Neuronal stem cell (in vitro differentiated cells): Measurements from ENCODE around the gene MYO10.

Experiments
- DNase-seq: peaks from one replicate; pipeline ENCODE4 v3.0.0-alpha.2; 2013; ENCODE audit warnings: low spot score
- H2AFZ ChIP-seq: one replicate; pipeline ENCODE4 v1.6.1; 2013; ENCODE audit warnings: mild to moderate bottlenecking, low read length, inconsistent platforms
- H2AK5ac ChIP-seq: 2 replicates; pipeline ENCODE4 v1.6.1; 2013; ENCODE audit warnings: low read depth, mild to moderate bottlenecking, inconsistent platforms, low read length, moderate library complexity, mixed read lengths
- H2BK120ac ChIP-seq: 2 replicates; pipeline ENCODE4 v1.6.1; 2013; ENCODE audit warnings: low read depth, mild to moderate bottlenecking, inconsistent platforms, low read length, moderate library complexity, mixed read lengths
- H2BK12ac ChIP-seq: one replicate; pipeline ENCODE4 v1.6.1; 2013; ENCODE audit warnings: low read length, inconsistent platforms
- H2BK15ac ChIP-seq: 2 replicates; pipeline ENCODE4 v1.6.1; 2013; ENCODE audit warnings: mild to moderate bottlenecking, low read length, inconsistent platforms, mixed read lengths
- H2BK5ac ChIP-seq: one replicate; pipeline ENCODE4 v1.6.1; 2013; ENCODE audit warnings: inconsistent platforms, mild to moderate bottlenecking, low read length, moderate library complexity
- H3K14ac ChIP-seq: one replicate; pipeline ENCODE4 v1.6.1; 2013; ENCODE audit warnings: low read length, inconsistent platforms
- H3K18ac ChIP-seq: 2 replicates; pipeline ENCODE4 v1.6.1; 2013; ENCODE audit warnings: low read length, inconsistent platforms
- H3K23ac ChIP-seq: 2 replicates; pipeline ENCODE4 v1.6.1; 2013; ENCODE audit warnings: low read depth, mild to moderate bottlenecking, mixed read lengths, low read length, inconsistent platforms; ENCODE audit not compliant: poor library complexity
- H3K27ac ChIP-seq: replicated peaks from 3 replicates; pipeline ENCODE4 v1.5.1; 2013; ENCODE audit warnings: low read length, inconsistent platforms
- H3K27me3 ChIP-seq, 3 experiments: 2 replicates each; pipeline ENCODE4 v1.6.1; 2013; ENCODE audit warnings: low read length in 3 of 3, mild to moderate bottlenecking in 2 of 3, inconsistent platforms in 1 of 3, low read depth in 1 of 3, mixed read lengths in 1 of 3, moderate library complexity in 1 of 3; ENCODE audit not compliant: control insufficient read depth in 3 of 3, insufficient read depth in 3 of 3
- H3K36me3 ChIP-seq, 2 donors: replicated peaks in 1 of 2; 2 replicates each; pipeline ENCODE4 v1.6.1; 2013; ENCODE audit warnings: low read length in 2 of 2; ENCODE audit not compliant: control insufficient read depth in 2 of 2, insufficient read depth in 2 of 2
- H3K4ac ChIP-seq: 2 replicates; pipeline ENCODE4 v1.6.1; 2013; ENCODE audit warnings: inconsistent platforms, mild to moderate bottlenecking, low read length, moderate library complexity
- H3K4me1 ChIP-seq, 2 donors: 1 replicate in 1 of 2; 2 replicates in 1 of 2; pipeline ENCODE4 v1.6.1; 2013; ENCODE audit warnings: low read length in 2 of 2, low read depth in 1 of 2; ENCODE audit not compliant: control insufficient read depth in 2 of 2, insufficient read depth in 1 of 2
- H3K4me2 ChIP-seq: one replicate; pipeline ENCODE4 v1.6.1; 2013; ENCODE audit warnings: mild to moderate bottlenecking, low read length, inconsistent platforms; ENCODE audit not compliant: insufficient read depth, poor library complexity, severe bottlenecking
- H3K4me3 ChIP-seq, 2 donors: 2 replicates each; pipeline ENCODE4 v1.5.1; 2013; ENCODE audit warnings: low read length in 2 of 2, mild to moderate bottlenecking in 2 of 2, inconsistent platforms in 1 of 2, moderate library complexity in 1 of 2
- H3K79me1 ChIP-seq: one replicate; pipeline ENCODE4 v1.6.1; 2013; ENCODE audit warnings: low read depth, mild to moderate bottlenecking, inconsistent platforms, low read length, moderate library complexity
- H3K9ac ChIP-seq: one replicate; pipeline ENCODE4 v1.6.1; 2013; ENCODE audit warnings: mild to moderate bottlenecking, low read depth, low read length, inconsistent platforms; ENCODE audit not compliant: poor library complexity
- H3K9me3 ChIP-seq, 2 donors: replicated peaks in 1 of 2; 2 replicates each; pipeline versions ENCODE3 to v1.6.1; 2013; ENCODE audit warnings: low read length in 2 of 2, mild to moderate bottlenecking in 2 of 2, inconsistent platforms in 1 of 2, low read depth in 1 of 2, mixed read lengths in 1 of 2, moderate library complexity in 1 of 2; ENCODE audit not compliant: control insufficient read depth in 2 of 2, insufficient read depth in 1 of 2
- H4K8ac ChIP-seq: one replicate; pipeline ENCODE4 v1.6.1; 2013; ENCODE audit warnings: low read depth, mild to moderate bottlenecking, inconsistent platforms, low read length, moderate library complexity
- H4K91ac ChIP-seq: one replicate; pipeline ENCODE4 v1.6.1; 2013; ENCODE audit warnings: low read length, low read depth, mild to moderate bottlenecking, inconsistent platforms; ENCODE audit not compliant: poor library complexity
- WGBS, 2 donors: extraction: QIAGEN DNeasy Blood & Tissue Kit; methylation state at CpG; one replicate each; pipeline ENCODE4 v1.1.7; 2013; ENCODE audit warnings: missing lambda C conversion rate in 2 of 2, mixed read lengths in 1 of 2; ENCODE audit not compliant: insufficient read length in 2 of 2, insufficient replicate concordance in 1 of 2; ENCODE audit errors: extremely low coverage in 2 of 2; 5-methylcytosine and 5-hydroxymethylcytosine counted together

The MYO10 gene

DNA sequence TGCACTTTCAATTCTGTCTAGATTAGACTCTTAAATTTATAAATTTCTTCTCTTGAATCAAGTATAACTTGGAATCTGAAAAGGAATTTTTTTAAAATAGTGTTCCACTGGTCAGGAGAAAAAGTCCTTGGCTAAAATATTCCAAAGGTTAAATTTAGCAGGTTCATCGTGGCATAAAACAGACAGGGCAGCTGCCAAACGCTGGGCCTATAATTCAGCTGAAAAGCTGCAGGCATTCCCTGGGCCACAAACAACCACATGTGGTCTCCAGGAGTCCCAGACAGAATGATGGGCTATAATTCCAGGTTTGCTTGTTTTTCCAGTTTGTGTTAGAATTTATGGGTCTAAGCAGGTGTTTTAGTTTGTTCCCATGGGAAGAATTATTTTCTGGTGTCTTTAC is 248.2 kb downstream of the MYO10 start:
- Histone ChIP-seq H3K23ac (no peak overlapping the region), H3K9me3 (peaks cover 0 to 1% of the 10 kb centered on the region in 2 donors), H3K4ac (no peak overlapping the region), H2BK120ac (no peak overlapping the region), H2BK15ac (no peak overlapping the region), H3K27ac (no peak overlapping the region), H3K4me1 (no peaks in the 10 kb centered on the region), H2BK12ac (no peak overlapping the region), H3K36me3 (peaks cover 45 to 95% of the 10 kb centered on the region in 2 donors), H2BK5ac (no peak overlapping the region), H4K91ac (no peak overlapping the region), H3K27me3 (no peaks in the 10 kb centered on the region), H3K18ac (no peak overlapping the region), H3K9ac (no peak overlapping the region), H3K4me2 (no peak overlapping the region), H3K14ac (no peak overlapping the region), H2AK5ac (no peak overlapping the region), H2AFZ (no peak overlapping the region), H3K4me3 (no peak overlapping the region), H4K8ac (no peak overlapping the region), H3K79me1 (peaks cover 4% of the 10 kb centered on the region)
- no CpG with 5 or more reads among the region's 2 CpGs for WGBS, 2 donors
- no peak for DNase-seq

DNA sequence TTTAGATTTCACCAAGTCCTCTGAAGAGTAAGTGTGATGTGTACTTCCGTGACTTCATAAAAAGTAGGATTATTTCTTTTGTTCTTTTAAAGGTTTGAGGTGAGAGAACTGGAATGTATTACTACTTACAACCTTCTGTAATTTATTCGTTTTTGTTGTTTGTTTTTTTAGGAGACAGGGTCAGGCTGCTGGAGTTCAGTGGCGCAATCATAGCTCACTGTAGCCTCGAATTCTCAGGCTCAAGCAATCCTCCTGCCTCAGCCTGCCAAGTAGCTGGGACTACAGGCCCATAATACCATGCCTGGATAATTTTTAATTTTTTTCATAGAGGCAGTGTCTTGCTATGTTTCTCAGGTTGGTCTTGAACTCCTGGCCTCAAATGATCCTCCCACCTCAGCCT is 251.0 kb downstream of the MYO10 start:
- H3K18ac ChIP-seq, result no peak overlapping the region
- H2BK120ac ChIP-seq, result no peak overlapping the region
- no peaks in the 10 kb centered on the region for H3K27me3 ChIP-seq
- no peaks in the 10 kb centered on the region for H3K4me1 ChIP-seq
- H2AK5ac ChIP-seq, result no peak overlapping the region
- H3K14ac ChIP-seq, result no peak overlapping the region
- peaks cover 64 to 100% of the 10 kb centered on the region in 2 donors for H3K36me3 ChIP-seq
- H2BK5ac ChIP-seq, result no peak overlapping the region
- H3K4me3 ChIP-seq, result no peak overlapping the region
- no peak overlapping the region for H3K23ac ChIP-seq
- no peak overlapping the region for H4K91ac ChIP-seq
- no peak overlapping the region for H2BK12ac ChIP-seq
- H2AFZ ChIP-seq, result no peak overlapping the region
- H3K79me1 ChIP-seq, result peaks cover 4% of the 10 kb centered on the region
- no peak overlapping the region for H4K8ac ChIP-seq
- H2BK15ac ChIP-seq, result no peak overlapping the region
- no peak for DNase-seq
- H3K9me3 ChIP-seq, result peaks cover 0 to 1% of the 10 kb centered on the region in 2 donors
- no peak overlapping the region for H3K9ac ChIP-seq
- WGBS, 2 donors, result no CpG with 5 or more reads among the region's 4 CpGs
- no peak overlapping the region for H3K4ac ChIP-seq
- no peak overlapping the region for H3K27ac ChIP-seq
- H3K4me2 ChIP-seq, result no peak overlapping the region

GRCh38 chr5:16681876-16682275 is 254.2 kb downstream of the MYO10 start:
- Histone ChIP-seq H2BK5ac (no peak overlapping the region), H3K9me3 (peaks cover 0 to 3% of the 10 kb centered on the region in 2 donors), H4K91ac (no peak overlapping the region), H3K36me3 (peaks cover 64 to 97% of the 10 kb centered on the region in 2 donors), H3K9ac (no peak overlapping the region), H3K4me1 (no peaks in the 10 kb centered on the region), H3K27me3 (no peaks in the 10 kb centered on the region), H3K4ac (no peak overlapping the region), H2BK120ac (no peak overlapping the region), H3K18ac (no peak overlapping the region), H3K23ac (no peak overlapping the region), H3K27ac (no peak overlapping the region), H3K4me3 (no peak overlapping the region), H2AK5ac (no peak overlapping the region), H3K4me2 (no peak overlapping the region), H2BK15ac (no peak overlapping the region), H2BK12ac (no peak overlapping the region), H2AFZ (no peak overlapping the region), H4K8ac (no peak overlapping the region), H3K79me1 (peaks cover 3% of the 10 kb centered on the region), H3K14ac (no peak overlapping the region)
- no CpG with 5 or more reads among the region's 13 CpGs for WGBS, 2 donors
- no peak for DNase-seq

GRCh38 chr5:16679863-16680262 is 256.2 kb downstream of the MYO10 start:
- H4K8ac ChIP-seq, result no peak overlapping the region
- H3K27me3 ChIP-seq, result no peaks in the 10 kb centered on the region
- no peak overlapping the region for H3K23ac ChIP-seq
- no peak overlapping the region for H4K91ac ChIP-seq
- H3K4ac ChIP-seq, result no peak overlapping the region
- H2AFZ ChIP-seq, result no peak overlapping the region
- H3K4me2 ChIP-seq, result no peak overlapping the region
- no peak overlapping the region for H3K4me3 ChIP-seq
- H3K9ac ChIP-seq, result no peak overlapping the region
- WGBS, 2 donors, result no CpG with 5 or more reads among the region's 14 CpGs
- no peak overlapping the region for H3K14ac ChIP-seq
- no peak overlapping the region for H2BK5ac ChIP-seq
- no peak overlapping the region for H2BK120ac ChIP-seq
- no peak overlapping the region for H3K18ac ChIP-seq
- no peak overlapping the region for H2AK5ac ChIP-seq
- H2BK15ac ChIP-seq, result no peak overlapping the region
- no peak overlapping the region for H3K27ac ChIP-seq
- peaks cover 3% of the 10 kb centered on the region for H3K79me1 ChIP-seq
- no peak overlapping the region for H2BK12ac ChIP-seq
- H3K9me3 ChIP-seq, result peaks cover 0 to 3% of the 10 kb centered on the region in 2 donors
- H3K4me1 ChIP-seq, result no peaks in the 10 kb centered on the region
- peaks cover 72 to 97% of the 10 kb centered on the region in 2 donors for H3K36me3 ChIP-seq
- no peak for DNase-seq
